ENCODE data around the gene FAM120AOS.
"Not testable (repeated sequence)": the region's sequence is repeated elsewhere in the genome, so short reads cannot be mapped to it uniquely, and the experiment has no call there.

FAM120AOS gene

DNA sequence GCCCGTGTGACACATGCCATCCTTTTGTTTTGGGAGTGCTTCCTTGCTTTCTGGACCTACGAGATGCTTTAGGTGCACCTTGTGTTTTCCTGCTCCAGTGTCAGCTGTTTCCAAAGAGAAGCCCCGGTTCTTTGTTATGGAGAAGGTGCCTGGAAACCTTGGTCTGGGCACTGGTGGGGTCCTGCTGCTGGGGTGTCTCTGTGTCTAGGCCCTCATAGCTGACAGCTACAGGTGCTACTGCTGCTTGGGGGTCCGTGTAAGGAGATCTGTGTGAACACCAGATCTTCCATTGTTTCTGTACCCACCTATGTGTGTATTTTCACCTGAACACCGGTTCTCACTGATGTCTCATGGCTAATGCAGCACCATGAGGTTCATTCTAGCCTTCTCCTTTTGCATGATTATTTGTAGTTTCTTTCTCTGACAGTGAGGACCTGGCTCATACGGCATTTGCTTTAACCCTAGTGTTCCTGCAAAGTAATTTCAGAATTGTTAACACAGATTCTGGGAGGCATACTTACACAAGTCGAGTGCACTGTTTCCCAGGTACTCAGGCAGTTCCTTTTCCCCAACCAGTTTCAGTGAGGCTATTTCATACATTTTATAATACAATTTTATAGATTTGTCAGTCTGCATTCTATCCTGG lies 13.2 kb upstream of the FAM120AOS start:
- FAIRE-seq, result no peak

DNA sequence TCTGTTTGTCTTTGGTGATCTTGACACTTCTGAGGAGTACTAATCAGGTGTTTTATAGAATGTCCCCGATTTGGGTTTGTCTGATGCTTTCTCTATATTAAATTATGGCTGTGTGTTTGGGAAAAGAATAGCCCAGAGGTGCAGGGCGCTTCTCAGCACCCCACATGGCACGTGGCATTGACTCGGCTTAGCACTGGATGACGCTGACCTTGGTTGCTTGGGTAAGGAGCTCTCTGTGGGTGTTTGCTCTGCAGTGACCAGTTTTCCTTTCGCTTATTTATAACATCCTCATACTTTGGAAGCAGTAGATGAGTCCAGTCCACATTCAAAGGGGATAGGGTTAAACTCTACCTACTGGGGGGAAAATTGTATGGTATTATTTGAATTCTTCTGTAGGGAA lies 12.5 kb upstream of the FAM120AOS start:
- FAIRE-seq, result no peak

DNA sequence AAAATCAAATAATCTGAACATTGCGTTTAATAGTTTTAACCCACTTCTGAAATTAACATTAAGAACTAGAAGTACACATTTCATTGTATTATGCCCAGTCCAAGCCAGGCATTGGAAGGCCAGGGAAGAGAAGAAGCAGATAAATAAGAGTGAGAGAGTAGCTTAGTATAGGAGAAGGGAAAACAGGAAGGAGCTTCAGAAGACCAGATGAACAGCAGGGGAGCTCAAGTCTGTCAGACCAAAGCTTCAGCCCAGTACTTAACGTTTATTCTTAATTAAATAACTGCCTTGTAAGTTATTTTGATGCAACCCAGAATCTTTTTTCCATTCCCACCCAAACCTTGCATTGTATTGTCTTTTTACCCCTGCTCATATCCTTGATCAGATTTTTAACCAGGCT lies 11.5 kb upstream of the FAM120AOS start:
- no peak for FAIRE-seq

DNA sequence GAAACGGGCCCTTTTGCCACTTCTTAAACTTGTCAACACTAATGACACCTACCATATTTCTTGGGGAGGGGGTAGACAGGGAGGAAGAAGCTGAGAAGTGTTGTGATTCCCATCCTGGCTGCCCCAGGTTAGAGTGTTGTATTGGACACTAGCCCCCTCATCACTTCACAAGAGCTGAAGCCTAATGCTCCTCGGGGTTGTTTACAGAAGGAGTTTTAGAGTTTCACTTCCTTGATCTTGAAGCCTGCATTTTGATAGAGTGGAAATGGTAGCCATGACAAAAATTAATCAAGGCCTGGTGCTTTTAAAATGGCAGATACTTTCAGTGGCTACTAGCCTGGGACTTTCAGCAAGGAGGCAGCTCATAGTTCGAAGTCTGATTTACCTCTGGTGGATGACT lies 11.0 kb upstream of the FAM120AOS start:
- no peak for FAIRE-seq

DNA sequence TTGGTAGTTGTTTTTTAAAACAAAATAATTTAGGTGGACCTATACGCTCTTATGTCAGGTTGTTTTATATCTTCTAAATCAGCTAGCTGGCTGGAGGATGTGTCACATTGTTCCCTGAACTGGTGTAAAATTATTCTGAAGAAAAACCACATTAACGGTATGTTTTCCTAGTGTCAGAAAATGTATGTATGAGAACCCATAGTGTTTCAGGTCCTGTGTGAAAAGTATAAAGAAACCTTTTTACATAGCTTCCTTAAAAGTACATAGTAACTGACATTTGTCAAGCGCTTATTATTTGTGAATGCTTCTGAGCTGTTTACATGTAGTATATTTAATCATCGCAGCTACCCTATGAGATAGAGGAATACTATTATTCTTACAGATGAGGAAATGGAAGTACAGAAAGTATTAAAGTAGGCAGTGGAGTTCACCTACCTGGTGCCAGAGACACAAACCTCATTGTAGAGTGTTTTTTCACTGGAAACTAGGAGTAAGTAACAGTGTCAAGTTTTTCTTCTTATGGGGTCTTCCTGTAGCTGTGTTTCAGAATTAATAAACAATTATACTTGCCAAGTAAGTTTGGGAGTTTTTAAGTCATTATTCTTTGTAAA lies 10.4 kb upstream of the FAM120AOS start:
- FAIRE-seq, result no peak

DNA sequence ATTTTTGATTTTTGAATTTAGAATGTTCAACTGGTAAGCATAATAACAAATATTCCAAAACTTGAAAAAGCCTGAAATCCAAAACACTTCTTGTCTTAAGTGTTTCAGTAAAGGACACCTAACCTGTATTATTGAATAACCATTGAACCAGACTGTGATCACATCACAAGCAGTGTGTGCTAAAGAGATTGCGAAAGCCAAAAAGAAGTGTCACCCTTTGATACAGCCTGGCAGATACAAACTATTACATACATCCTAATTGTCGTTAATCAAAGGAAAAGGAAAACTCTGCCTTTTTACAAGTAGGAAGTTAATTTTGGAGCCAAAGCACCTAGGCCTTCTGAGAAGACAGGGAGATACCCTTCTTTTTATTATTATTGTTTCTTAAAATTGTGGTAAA lies 8.4 kb upstream of the FAM120AOS start:
- no peak for FAIRE-seq

DNA sequence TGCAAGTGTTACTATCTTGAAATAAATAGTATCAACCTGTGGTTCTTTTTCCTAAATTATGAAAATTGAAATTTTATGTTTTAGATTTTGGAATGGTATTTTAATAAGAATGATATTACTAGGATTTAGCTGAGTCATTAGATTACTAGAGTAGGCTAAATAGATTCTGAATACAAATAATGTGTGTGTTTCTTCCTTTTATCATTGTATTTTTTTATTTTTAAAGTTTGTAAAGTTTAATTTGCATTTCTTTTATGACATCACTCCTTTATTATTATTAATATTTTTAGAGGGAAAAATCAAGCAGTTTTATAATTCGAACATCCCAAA lies 8.0 kb upstream of the FAM120AOS start:
- no peak for FAIRE-seq

DNA sequence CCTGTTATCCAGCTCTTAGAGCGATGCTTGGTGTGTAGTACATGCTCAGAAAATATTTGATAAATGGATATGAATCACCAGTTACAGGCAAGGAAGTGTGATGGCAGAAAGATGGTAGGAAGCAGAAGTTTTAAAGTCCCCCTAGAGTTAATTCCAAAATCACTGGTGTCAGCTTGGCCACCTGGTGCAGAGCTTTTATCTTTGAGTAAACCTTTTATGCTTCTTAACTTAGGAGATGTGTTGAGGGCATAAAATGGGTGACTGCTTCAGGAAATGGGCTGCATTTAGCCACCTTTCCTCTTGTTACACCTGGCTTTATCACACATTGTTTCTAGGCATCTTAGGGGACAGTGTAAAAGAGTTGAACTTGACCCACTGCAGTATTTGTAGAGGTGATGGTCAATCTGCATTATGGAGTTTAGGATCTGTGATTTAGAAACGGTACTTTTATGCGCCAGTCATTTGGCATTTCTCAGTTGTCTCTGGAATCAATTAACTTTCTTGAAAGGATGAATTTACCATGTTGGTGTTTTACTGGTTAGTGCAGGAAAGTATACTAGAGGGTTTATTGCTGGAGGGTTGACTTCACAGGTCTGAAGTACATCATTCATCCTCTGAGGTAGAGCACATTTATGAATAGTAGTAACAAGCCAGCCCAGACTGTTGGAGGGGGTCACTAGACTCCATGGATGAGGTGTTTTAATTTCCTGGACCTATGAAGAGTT lies 7.5 kb upstream of the FAM120AOS start:
- FAIRE-seq, result no peak

DNA sequence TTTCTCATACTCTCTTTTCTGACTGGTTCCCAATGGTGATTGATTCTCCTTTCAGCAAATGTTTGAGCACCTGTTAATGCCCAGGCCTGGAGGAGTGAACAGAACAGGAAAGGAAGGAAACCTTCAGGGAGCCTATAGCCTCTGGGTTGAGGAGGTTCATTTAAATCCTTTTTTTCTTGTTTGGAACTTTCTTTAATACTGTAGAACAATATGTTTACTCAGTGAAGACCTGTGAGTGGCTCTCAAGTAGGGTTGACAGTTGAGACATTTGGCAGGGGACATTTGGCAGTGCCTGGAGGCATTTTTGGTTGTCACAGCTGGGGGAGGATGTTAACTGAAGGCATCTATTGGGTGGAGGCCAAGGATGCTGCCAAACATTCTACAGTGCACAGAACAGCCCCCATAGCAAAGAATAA lies 6.1 kb upstream of the FAM120AOS start:
- FAIRE-seq, result no peak

DNA sequence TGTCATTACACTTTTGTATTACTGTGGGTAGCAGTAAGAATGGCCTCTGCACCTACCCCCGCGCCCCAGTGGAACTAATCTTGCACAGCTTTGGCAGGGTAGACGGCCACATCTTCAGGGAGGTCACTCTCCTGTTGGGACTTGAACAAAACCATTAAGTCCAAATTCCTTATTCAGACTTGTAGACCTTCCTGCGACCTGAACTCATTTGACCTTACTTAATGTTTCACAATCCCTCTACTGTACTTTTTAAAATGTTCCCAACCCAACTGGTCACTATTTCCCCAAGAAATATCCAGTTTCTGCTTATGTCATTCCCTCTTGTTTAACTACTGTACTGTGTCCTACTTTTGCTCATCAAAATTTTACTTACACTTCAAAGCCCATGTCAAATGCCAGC lies 5.3 kb upstream of the FAM120AOS start:
- no peak for FAIRE-seq

DNA sequence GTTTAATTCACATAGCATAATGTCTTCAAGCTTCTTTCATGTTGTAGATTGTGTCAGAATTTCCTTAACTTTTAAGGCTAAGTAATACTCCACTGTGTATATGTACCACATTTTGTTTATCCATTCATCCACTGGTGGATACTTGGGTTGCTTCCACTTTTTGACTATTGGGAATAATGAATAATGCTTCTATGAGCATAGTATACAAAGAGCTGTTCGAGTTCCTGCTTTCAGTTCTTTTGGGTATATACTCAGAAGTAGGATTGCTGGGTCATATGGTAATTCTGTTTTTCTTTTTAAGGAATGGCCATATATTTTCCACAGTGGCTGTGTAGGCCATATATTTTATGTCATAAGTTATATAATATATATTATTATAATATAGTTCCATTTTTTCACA lies 3.6 kb upstream of the FAM120AOS start:
- no peak for FAIRE-seq

DNA sequence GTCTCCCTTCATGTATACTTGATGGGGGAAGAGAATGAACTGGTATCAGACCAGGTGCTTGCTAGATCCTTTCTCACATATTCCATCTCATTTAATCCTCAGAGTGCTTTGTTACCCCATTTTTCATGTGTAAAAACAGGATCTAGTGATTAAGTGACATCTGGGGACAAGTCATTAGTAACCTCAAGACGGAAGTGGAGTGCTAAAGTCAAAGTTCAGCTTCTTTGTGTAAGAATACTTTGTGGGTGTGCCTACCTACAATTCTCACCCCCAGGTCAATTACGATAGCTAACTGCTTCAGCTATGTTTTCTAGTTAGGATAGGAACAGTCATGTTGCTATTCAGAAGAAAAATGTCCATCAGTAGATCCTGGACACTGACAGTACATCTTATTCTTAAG lies 3.1 kb upstream of the FAM120AOS start:
- no peak for FAIRE-seq

DNA sequence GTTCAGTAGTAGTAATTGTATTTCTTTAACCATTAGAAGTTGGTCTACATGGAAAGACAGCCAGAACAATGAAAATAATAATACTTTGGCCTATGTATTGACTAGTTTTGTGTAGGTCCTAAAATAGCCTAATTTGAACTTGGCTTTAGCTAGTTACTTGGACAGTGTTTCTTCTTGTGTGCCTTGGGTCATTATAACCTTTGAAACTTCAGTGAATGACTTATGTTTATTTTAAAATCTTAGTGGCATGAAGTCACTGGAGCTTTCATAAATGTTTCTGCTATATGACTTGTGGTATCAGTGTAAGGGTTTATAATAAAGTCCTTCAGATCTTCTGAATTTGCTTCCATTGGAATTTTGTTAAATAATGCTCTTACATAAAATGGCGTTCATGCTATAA lies 2.6 kb upstream of the FAM120AOS start:
- FAIRE-seq, result no peak

DNA sequence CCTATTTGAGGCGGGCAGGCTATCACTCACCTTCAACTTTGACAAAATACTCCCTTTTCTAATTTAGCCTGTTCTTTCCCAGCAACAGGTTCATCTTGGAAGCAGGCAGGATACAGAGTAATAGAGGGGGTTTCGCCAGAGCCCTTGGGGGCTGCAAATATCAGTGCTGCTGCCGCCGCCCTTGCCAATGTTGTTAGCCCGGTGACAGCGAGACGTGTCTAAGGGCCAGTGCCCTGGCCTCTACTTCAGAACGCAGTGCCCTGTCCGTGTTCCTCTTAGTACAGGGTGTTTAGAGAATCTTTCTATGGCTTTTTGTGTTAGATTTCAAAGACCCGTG lies 703 bp downstream of the FAM120AOS start:
- no peak for FAIRE-seq

DNA sequence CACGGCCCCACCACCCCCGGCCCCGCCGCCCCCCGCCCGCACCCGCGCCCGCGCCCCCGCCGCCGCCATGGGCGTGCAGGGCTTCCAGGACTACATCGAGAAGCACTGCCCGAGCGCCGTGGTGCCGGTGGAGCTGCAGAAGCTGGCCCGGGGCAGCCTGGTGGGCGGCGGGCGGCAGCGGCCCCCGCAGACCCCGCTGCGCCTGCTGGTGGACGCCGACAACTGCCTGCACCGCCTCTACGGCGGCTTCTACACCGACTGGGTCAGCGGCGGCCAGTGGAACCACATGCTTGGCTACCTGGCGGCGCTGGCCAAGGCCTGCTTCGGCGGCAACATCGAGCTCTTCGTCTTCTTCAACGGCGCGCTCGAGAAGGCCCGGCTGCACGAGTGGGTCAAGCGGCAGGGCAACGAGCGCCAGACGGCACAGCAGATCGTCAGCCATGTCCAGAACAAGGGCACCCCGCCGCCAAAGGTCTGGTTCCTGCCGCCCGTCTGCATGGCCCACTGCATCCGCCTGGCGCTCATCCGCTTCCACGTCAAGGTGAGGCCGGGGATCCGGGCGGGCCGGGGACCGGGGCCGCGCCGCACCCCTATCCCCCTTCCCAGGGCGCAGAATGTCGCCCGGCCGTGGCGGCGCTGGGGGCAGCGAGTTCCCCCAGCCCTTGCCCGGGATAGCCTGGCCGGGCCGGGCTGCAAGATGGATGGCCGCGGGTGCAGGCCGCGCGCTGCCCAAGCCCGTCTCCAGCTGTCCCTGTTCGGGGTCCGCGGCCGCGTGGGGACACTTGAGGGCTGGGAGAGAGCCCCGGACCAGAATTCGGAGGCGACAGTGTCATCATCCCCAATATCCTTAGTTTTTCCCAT lies 1.3 kb downstream of the FAM120AOS start:
- no peak for FAIRE-seq

DNA sequence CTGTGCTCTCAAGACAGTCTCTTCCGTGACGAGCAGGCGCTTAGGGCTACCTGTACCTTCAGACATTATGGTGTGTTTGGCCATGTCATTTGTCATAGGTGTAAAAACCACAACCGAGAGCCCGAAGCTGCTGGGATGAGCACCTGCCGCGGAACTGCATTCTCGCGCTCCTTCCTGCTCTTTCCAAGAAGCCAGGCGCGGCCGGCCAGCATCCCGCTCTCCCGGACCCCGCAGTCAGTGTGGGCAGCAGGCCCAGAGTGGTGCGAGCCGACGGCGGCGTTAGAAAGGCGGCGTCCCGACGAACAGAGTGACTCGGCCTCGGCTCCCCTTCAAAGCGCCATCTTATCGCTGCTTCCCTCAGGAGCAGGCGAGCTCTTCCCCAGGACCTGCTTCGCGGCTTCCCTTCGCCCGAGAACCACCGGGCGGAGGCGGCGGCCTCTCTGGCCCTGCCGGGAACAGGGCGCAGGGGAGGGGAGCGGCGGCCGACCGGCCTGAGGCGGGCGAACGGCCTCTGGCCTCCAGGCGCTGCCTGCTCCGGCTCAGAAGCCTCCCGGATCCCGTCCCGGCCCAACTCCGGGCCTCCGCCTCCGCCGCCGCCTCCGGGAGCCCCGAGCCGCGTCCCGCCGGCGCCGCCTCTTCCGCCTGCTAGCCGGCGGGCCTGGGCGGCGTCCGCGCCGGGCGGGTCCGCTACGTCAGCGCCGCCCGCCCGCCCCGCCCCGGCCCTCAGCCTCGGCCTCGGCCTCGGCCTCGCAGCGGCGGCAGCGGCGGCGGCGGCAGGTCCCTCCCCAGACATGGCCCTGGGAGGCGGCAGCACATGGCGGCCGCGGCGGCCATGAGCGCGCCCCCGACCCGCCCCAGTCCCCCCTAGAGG lies 2.2 kb downstream of the FAM120AOS start, which contains the start of gene FAM120A:
TSS of gene FAM120A (plus strand) at position 741 of the 871 bp plus-strand sequence. CDS start 231 bp downstream, outside the sequence.
- FAIRE-seq, result no peak

DNA sequence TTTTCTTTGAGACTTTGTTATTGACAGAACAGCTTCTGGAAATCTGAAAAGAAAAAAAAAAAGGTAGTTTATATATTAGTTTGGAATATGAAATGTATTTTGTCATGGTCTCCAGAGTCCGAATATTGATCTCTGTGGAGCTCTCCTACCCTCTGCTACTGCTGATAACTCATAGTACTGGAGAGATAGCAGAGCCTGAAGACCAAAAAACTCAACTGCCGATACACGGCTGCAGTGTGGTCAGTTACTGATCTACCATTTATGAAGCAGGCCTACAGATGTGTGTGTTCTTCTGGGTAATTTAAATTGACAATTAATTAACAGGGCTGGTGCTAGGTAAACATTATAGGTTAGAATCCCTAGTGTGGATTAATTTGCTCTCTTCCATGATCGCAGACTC lies 5.7 kb downstream of the FAM120AOS start:
- peak; percentile 69 for FAIRE-seq

DNA sequence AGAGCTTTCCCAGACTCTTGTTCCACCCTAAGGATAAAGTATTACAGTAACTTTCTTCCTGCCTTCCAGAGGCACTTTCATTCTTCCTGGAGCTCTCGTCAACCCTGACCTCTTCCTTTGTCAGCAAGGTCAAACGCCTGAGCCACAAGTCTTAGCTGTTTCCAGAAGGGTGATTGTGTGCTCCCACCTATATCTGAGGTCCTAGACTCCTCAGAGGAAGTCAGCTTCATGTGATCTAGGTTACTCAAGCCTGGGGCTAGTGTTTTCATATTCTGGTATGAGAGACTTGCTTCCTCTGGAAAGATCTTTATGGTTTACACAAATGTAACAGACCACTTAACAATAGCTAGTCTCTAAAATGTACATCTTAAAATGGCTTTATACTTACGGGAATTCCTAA lies 7.3 kb downstream of the FAM120AOS start:
- no peak for FAIRE-seq

DNA sequence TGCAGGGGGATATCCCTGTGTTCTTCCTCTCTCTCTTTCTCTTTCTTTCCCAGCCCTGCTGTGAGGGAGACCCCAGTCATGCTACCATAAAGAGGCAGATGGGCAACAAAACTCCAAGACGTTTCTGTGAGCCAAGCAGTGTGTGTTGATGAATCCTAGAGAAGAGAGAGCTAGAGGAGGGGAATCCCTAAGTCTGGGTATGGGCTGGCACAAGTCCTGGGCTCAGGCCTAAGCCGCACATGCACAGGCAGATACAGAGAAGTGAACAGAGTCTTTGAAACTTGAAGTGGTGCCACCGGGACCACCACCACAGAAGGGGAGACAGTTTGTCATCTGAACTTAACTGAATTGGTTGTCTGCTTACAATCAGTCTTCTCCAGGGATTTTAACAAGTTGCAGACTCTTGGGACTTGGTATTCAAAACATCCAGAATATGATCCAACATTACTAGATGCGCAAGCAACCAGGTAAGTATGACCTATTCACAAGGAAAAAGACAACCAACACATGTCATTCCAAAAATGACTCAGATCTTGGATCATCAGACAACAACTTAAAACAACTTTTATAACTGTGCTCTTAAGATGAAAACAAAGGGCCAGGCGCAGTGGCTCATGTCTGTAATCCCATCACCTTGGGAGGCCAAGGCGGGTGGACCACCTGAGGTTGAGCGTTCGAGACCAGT lies 12.3 kb downstream of the FAM120AOS start:
- FAIRE-seq, result no peak

DNA sequence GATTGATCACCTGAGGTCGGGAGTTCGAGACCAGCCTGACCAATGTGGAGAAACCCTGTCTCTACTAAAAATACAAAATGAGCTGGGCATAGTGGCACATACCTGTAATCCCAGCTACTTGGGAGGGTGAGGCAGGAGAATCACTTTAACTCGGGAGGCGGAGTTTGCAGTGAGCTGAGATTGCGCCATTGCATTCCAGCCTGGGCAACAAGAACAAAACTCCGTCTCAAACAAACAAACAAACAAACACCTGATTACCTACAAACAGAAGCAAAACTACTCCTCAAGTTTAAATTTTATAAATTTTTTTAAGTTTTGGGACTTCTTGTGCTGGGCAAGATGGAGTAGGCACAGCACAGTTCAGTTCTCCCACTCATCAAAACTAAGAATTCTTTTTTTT lies 14.1 kb downstream of the FAM120AOS start:
- not testable (repeated sequence) for FAIRE-seq

DNA sequence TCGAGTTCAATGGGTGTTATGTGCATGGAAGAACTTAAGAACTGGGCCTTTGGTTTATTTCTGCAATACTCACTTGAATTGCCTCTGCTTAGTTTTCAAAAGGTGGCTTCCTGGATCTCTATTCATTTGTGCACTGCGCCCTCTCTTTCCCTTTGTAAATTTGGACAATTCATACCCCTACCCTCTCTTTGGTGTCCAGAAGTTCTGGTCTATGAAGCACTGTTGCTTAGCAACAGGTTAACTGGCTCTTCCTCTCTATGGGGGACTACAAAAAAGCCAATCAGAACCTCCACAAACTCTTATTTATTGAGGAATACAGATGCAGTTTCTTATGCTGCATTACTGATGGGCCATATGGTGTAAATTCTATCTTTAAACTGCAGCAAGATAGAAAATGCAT lies 15.4 kb downstream of the FAM120AOS start:
- no peak for FAIRE-seq

Data from islet of Langerhans (tissue), 1 donor.